Right atrium auricular region (tissue), 2 donors: ENCODE data around the gene CPEB4. TPM values are rescaled to one million over a fixed set of nuclear protein-coding genes. Genes with fewer than 3 reads are reported as not detected.

Experiments used
- DNase-seq: peaks from one replicate; pipeline ENCODE4 v3.0.0-alpha.2; 2019; ENCODE audit warnings: low spot score
- H3K27ac ChIP-seq, 2 donors: fragments of 200-600 bp; sonication (generic); 1 replicate in 1 of 2; 2 replicates in 1 of 2; pipeline ENCODE4 v1.5.1; 2016 to 2019
- H3K27me3 ChIP-seq, 2 donors: fragments of 200-600 bp; sonication (generic); one replicate each; pipeline versions ENCODE4 v1.5.1 to v1.6.0; 2017 to 2019
- H3K36me3 ChIP-seq: fragments of 200-600 bp; sonication (generic); one replicate; pipeline ENCODE4 v1.5.1; 2016
- H3K4me1 ChIP-seq, 2 donors: fragments of 200-600 bp; sonication (generic); one replicate each; pipeline versions ENCODE4 v1.5.1 to v1.6.0; 2017 to 2019
- H3K4me3 ChIP-seq, 2 donors: fragments of 200-600 bp; sonication (generic); 1 replicate in 1 of 2; 2 replicates in 1 of 2; pipeline ENCODE4 v1.5.1; 2017 to 2019; ENCODE audit warnings: mild to moderate bottlenecking in 1 of 2, moderate library complexity in 1 of 2
- H3K9me3 ChIP-seq, 2 donors: fragments of 200-600 bp; sonication (generic); one replicate each; pipeline ENCODE4 v1.5.1; 2019
- total RNA-seq, 2 donors: library from RNA; depleted of rRNA; stranded (reverse); fragments of >200 nt; gene quantifications; one replicate each; pipeline ENCODE4 v1.1.0, GENCODE V29; 2016
- TF ChIP-seq, protein P1 (sequence below), 2 donors: fragments of 200-600 bp; sonication (generic); IDR thresholded peaks; one replicate each; pipeline ENCODE4 v1.5.1; 2019; ENCODE audit warnings: antibody characterized with exemption in 2 of 2

The CPEB4 gene
- total RNA-seq, 2 donors from 2014 or later, result 79.5 to 127 TPM

DNA sequence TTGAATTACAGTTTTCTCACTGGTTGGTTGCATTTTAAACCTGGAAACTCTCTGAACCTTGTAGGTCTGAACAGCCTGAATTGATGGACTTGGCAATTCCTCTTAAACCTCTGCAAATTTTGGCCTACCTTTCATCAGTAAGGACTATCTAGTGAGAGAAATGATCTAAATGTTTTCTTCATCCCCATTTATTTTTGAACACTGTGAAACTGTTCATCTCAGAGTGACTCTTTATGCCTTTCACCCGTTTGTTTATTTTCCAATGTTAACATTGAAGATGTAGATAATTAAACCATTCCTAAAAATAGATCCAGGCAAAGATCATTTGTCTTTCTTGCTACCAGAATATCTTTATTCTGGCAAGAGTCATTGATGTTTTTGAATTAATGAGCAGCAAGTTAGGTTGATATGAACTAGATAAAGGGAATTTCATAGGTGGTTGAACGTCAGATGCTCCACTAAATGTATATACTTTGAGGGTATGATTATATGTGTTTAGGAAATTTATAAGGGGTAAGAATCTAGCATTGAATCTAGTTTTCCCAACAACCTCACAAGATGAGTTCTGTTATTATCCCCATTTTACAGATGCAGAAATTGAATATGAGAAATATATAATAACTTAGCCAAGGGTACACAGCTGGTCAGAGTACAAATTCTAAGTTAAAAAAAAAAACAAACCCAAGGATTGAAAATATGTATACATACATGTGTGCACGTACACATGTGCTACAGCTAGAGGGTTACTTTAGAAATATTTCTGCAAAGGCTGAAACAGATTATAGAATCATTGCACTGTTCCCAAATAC lies 3.4 kb downstream of the CPEB4 start:
- Histone ChIP-seq H3K9me3 (no peaks in the 10 kb centered on the region), H3K4me1 (peaks cover 0 to 33% of the 10 kb centered on the region in 2 donors), H3K27me3 (no peaks in the 10 kb centered on the region), H3K36me3 (peaks cover 4% of the 10 kb centered on the region), H3K4me3 (peak overlapping the region; percentile 88 to 93), H3K27ac (peak overlapping the region; percentile 94 to 97)
- TF ChIP-seq, protein P1, sequence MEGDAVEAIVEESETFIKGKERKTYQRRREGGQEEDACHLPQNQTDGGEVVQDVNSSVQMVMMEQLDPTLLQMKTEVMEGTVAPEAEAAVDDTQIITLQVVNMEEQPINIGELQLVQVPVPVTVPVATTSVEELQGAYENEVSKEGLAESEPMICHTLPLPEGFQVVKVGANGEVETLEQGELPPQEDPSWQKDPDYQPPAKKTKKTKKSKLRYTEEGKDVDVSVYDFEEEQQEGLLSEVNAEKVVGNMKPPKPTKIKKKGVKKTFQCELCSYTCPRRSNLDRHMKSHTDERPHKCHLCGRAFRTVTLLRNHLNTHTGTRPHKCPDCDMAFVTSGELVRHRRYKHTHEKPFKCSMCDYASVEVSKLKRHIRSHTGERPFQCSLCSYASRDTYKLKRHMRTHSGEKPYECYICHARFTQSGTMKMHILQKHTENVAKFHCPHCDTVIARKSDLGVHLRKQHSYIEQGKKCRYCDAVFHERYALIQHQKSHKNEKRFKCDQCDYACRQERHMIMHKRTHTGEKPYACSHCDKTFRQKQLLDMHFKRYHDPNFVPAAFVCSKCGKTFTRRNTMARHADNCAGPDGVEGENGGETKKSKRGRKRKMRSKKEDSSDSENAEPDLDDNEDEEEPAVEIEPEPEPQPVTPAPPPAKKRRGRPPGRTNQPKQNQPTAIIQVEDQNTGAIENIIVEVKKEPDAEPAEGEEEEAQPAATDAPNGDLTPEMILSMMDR (IDR thresholded peaks at IDR 0.05), result no peak
- DNase-seq, result no peak

DNA sequence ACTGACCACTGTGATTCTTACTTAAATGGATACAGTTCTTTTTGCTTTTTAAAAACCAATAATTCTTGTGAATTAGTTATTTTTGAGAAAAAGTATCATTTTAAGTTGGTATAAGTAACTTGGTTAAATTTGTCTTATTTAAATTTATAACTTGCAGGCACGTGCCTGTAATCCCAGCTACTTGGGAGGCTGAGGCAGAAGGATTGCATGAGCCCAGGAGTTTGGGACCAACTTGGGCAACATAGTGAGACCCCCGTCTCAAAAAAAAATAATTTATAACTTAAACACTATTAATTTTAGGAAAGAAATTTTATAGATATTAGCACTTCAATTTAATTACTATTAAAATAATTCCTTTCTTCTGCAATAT lies 5.0 kb downstream of the CPEB4 start:
- DNase-seq, result no peak
- peaks cover 0 to 27% of the 10 kb centered on the region in 2 donors for H3K4me1 ChIP-seq
- peak overlapping the region; percentile 88 to 93 for H3K4me3 ChIP-seq
- H3K27me3 ChIP-seq, result no peaks in the 10 kb centered on the region
- no peaks in the 10 kb centered on the region for H3K9me3 ChIP-seq
- TF ChIP-seq, protein P1 (IDR thresholded peaks at IDR 0.05), result no peak
- H3K27ac ChIP-seq, result peak overlapping the region; percentile 94 to 97
- H3K36me3 ChIP-seq, result peaks cover 4% of the 10 kb centered on the region

DNA sequence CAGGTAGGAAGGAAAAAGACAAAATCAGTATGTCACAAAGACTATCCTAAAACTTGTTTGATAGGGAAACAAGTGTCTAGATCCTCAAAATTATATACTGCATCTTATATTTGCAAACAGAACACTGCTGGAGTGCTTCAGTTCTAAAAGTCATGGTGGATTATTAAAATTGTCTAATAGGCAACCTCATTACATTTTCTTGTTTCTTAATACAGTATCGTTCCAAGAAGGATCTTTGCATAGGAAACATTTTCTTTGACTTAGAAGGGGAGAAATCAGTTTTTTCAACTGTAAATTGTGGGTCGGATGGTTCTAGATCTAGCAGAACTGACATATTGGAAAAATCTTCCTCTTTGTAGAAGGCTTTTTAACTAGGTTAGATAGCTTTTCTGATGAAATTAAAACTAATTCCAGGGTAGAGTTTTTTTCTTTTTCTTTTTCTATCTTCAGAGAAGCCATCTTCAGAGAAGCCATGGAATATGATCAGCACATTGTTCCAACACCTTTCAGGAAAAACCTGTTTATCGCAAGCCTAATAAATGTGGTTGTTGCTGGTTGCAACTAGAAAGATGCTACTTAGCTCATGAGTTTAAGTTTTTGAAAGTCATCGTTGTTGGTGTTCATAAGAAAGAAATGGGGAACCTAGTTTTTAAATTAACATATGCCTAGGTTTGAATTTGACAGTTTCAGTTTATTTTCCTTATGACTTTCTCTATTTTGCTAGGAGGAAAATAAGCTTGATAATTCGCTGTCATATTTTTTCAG lies 7.4 kb downstream of the CPEB4 start:
- DNase-seq, result no peak
- Histone ChIP-seq H3K27ac (peak overlapping the region; percentile 94 to 97), H3K4me3 (peak overlapping the region in 1 of 2 donors; percentile 4), H3K36me3 (peaks cover 4% of the 10 kb centered on the region), H3K9me3 (no peaks in the 10 kb centered on the region), H3K4me1 (peaks cover 0 to 27% of the 10 kb centered on the region in 2 donors), H3K27me3 (no peaks in the 10 kb centered on the region)
- TF ChIP-seq, protein P1 (IDR thresholded peaks at IDR 0.05), result no peak

DNA sequence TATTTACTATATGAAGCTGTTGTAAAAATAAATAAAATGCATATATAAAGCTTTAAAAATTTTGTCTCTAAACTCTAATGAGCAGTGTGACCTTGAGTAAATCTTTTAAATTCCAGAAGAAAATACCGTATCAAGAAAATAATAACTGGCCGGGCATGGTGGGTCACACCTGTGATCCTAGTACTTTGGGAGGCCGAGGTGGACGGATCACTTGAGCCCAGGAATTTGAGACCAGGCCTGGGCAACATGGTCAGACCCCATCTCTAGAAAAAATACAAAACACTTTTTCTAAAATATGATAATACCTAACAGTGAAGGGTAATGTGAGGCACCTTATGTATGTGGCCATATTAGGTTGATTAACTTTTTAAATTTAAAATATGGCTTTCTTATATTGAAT lies 8.5 kb downstream of the CPEB4 start:
- TF ChIP-seq, protein P1 (IDR thresholded peaks at IDR 0.05), result no peak
- no peak for DNase-seq
- no peak overlapping the region for H3K4me3 ChIP-seq
- no peak overlapping the region for H3K27ac ChIP-seq
- no peaks in the 10 kb centered on the region for H3K36me3 ChIP-seq
- peaks cover 0 to 37% of the 10 kb centered on the region in 2 donors for H3K4me1 ChIP-seq
- H3K27me3 ChIP-seq, result no peaks in the 10 kb centered on the region
- no peaks in the 10 kb centered on the region for H3K9me3 ChIP-seq

DNA sequence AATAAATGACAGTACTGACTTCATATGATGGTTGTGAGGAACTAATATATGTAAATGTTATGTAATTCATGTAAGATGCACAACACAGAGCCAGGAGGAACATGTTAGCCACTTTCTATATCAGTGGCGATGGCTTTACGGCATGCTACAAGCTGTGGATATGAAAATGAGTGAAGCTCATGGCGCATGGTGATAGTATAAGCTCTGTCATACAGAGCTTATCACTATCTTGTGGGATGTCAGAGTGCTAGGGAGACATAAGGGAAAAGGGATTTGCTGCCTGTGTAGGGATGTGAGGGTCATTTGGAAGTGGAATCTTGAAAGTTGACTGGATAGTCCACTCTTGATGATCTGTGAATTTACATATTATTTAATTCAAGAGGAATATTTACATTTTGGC lies 13.6 kb downstream of the CPEB4 start:
- no peak for DNase-seq
- H3K27me3 ChIP-seq, result no peaks in the 10 kb centered on the region
- H3K36me3 ChIP-seq, result no peaks in the 10 kb centered on the region
- H3K9me3 ChIP-seq, result no peaks in the 10 kb centered on the region
- TF ChIP-seq, protein P1 (IDR thresholded peaks at IDR 0.05), result no peak
- H3K27ac ChIP-seq, result peak overlapping the region in 1 of 2 donors; percentile 53
- H3K4me3 ChIP-seq, result no peak overlapping the region
- H3K4me1 ChIP-seq, result peaks cover 0 to 56% of the 10 kb centered on the region in 2 donors
